Right lobe of liver (tissue), 4 donors: ENCODE data around the gene PRDM16.

Experiments used
- POLR2A ChIP-seq: fragments of 450-650 bp; IDR thresholded peaks from one replicate; pipeline ENCODE4 v1.6.1; 2017; ENCODE audit warnings: antibody characterized with exemption, mild to moderate bottlenecking
- TF ChIP-seq, protein P1 (sequence below), 4 donors: fragments of 200-600 bp in 3 of 4; fragments of 450-650 bp in 1 of 4; IDR thresholded peaks; one replicate each; pipeline versions ENCODE4 v1.5.1 to v1.8.0; 2016 to 2022; ENCODE audit warnings: antibody characterized with exemption in 4 of 4, mild to moderate bottlenecking in 2 of 4
- donor health status: DM: no; HTN: no; CAD: no.
- donor health status: DM: no; HTN: no; CAD: no.
- donor health status: DM: no; HTN: yes; CAD: no.

GRCh38 chr1:3440711-3441409 is 371.9 kb downstream of the PRDM16 start:
- TF ChIP-seq, protein P1, sequence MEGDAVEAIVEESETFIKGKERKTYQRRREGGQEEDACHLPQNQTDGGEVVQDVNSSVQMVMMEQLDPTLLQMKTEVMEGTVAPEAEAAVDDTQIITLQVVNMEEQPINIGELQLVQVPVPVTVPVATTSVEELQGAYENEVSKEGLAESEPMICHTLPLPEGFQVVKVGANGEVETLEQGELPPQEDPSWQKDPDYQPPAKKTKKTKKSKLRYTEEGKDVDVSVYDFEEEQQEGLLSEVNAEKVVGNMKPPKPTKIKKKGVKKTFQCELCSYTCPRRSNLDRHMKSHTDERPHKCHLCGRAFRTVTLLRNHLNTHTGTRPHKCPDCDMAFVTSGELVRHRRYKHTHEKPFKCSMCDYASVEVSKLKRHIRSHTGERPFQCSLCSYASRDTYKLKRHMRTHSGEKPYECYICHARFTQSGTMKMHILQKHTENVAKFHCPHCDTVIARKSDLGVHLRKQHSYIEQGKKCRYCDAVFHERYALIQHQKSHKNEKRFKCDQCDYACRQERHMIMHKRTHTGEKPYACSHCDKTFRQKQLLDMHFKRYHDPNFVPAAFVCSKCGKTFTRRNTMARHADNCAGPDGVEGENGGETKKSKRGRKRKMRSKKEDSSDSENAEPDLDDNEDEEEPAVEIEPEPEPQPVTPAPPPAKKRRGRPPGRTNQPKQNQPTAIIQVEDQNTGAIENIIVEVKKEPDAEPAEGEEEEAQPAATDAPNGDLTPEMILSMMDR (IDR thresholded peaks at IDR 0.05), result no peak
- TF ChIP-seq POLR2A, result no peak
